ENCODE data around the gene FPR3. TPM values are rescaled to one million over a fixed set of nuclear protein-coding genes. Genes with fewer than 3 reads are reported as not detected.
A peak's percentile ranks its signal among the peaks of the same experiment; 100 is the strongest.

Gene FPR3
- total and polyA plus RNA-seq, 9 of the 15 experiments (the other 6 are each of a cell fraction or from before 2014, with no cell fraction given) = 0.08 to 0.51 (median 0.22) TPM; not detected in 1

GRCh38 chr19:51784922-51785690, 9.9 kb upstream of the FPR3 start (continued):
- TF ChIP-seq PATZ1 (CRISPR knock-in tag; IDR thresholded peaks at IDR 0.05; ENCODE audit: borderline replicate concordance) = no peak
- TF ChIP-seq ZNF197 (CRISPR knock-in tag; IDR thresholded peaks at IDR 0.05; ENCODE audit: low read depth) = no peak
- no peak for TF ChIP-seq JUNB (CRISPR knock-in tag; conservative IDR thresholded peaks at IDR 0.05)
- no peak for TF ChIP-seq ZNF407 (IDR thresholded peaks at IDR 0.05; ENCODE audit: low read depth)
- no peak for TF ChIP-seq PHF21A (IDR thresholded peaks at IDR 0.05; ENCODE audit: borderline replicate concordance, low read depth)
- TF ChIP-seq SAFB (IDR thresholded peaks at IDR 0.05; ENCODE audit: borderline replicate concordance, low read depth, low read length) = no peak
- TF ChIP-seq ZBTB49 (CRISPR knock-in tag; IDR thresholded peaks at IDR 0.05; ENCODE audit: borderline replicate concordance) = no peak
- no peak for TF ChIP-seq ZNF384 (IDR thresholded peaks at IDR 0.05; ENCODE audit: low read depth, low read length)
- TF ChIP-seq NELFE (IDR thresholded peaks at IDR 0.05; ENCODE audit: insufficient read depth, insufficient read length) = no peak
- TF ChIP-seq OTX1 (CRISPR knock-in tag; IDR thresholded peaks at IDR 0.05) = no peak
- no peak for TF ChIP-seq CREBBP (IDR thresholded peaks at IDR 0.05; ENCODE audit: low read depth, low read length)
- TF ChIP-seq ZNF134 (CRISPR knock-in tag; conservative IDR thresholded peaks at IDR 0.05) = no peak
- TF ChIP-seq RCOR1 (IDR thresholded peaks at IDR 0.05; ENCODE audit: borderline replicate concordance in 1 of 2, low read depth in 2 of 2, low read length in 2 of 2) = peak in 1 of 2 experiments; percentile 17; a peak in 1 of 4 replicates
- peak; percentile 61 for TF ChIP-seq MEIS2 (IDR thresholded peaks at IDR 0.05; ENCODE audit: partially characterized antibody)
- TF ChIP-seq NCOR1 (IDR thresholded peaks at IDR 0.05) = no peak; the same call in none of the 2 replicates
